BE2C (cell line): Measurements from ENCODE around the gene POLR1A.

Experiments used
- DNase-seq: peaks from one replicate; pipeline ENCODE4 v3.0.0-alpha.2; 2020
- H3K27me3 ChIP-seq: fragments of 250-450 bp; sonication (Bioruptor Pico); 2 replicates; pipeline ENCODE4 v1.5.1; 2020; ENCODE audit warnings: mild to moderate bottlenecking
- H3K36me3 ChIP-seq: fragments of 250-450 bp; sonication (Bioruptor Pico); 2 replicates; pipeline ENCODE4 v1.5.1; 2020; ENCODE audit warnings: mild to moderate bottlenecking
- H3K4me1 ChIP-seq: fragments of 250-450 bp; sonication (Bioruptor Pico); 2 replicates; pipeline ENCODE4 v1.5.1; 2020
- H3K4me3 ChIP-seq: 2 replicates; pipeline ENCODE4 v1.5.1; 2011; ENCODE audit warnings: low read depth, low read length
- H3K9me3 ChIP-seq: fragments of 250-450 bp; sonication (Bioruptor Pico); 2 replicates; pipeline ENCODE4 v1.5.1; 2020
- TF ChIP-seq, protein P1 (sequence below): IDR thresholded peaks from 2 replicates; pipeline ENCODE4 v1.5.1; 2012; ENCODE audit warnings: mild to moderate bottlenecking, low read depth, low read length

The POLR1A gene

DNA sequence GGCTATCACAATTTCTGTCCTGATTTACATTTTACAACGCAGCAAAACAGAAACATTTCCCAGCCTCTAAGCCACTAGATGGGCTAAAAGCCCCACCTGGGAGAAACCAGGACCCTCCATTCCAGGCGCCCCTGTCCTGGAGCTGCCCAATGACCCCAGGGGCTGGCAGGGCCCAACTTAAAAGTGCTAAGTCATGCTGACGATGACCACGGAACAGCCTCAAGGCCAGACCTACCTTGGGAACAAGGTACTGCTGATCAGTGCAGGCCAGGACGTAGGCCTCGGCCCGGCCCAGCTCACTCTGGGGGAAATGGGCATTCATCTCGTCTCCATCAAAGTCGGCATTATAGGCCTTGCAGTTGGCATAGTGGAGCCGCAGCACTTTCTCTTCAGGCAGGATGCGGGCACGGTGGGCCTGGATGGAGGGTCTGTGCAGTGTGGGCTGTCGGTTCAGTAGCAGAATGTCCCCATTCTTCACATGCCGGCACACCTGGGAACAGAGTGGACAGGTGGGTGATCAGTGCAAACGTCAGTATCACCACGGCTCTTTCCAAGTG, 35.8 kb downstream of the POLR1A start:
- Histone ChIP-seq H3K27me3 (no peaks in the 10 kb centered on the region), H3K9me3 (no peaks in the 10 kb centered on the region), H3K4me1 (no peaks in the 10 kb centered on the region), H3K4me3 (no peak overlapping the region), H3K36me3 (peaks cover 42% of the 10 kb centered on the region)
- TF ChIP-seq, protein P1, sequence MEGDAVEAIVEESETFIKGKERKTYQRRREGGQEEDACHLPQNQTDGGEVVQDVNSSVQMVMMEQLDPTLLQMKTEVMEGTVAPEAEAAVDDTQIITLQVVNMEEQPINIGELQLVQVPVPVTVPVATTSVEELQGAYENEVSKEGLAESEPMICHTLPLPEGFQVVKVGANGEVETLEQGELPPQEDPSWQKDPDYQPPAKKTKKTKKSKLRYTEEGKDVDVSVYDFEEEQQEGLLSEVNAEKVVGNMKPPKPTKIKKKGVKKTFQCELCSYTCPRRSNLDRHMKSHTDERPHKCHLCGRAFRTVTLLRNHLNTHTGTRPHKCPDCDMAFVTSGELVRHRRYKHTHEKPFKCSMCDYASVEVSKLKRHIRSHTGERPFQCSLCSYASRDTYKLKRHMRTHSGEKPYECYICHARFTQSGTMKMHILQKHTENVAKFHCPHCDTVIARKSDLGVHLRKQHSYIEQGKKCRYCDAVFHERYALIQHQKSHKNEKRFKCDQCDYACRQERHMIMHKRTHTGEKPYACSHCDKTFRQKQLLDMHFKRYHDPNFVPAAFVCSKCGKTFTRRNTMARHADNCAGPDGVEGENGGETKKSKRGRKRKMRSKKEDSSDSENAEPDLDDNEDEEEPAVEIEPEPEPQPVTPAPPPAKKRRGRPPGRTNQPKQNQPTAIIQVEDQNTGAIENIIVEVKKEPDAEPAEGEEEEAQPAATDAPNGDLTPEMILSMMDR = no peak
- DNase-seq = no peak

DNA sequence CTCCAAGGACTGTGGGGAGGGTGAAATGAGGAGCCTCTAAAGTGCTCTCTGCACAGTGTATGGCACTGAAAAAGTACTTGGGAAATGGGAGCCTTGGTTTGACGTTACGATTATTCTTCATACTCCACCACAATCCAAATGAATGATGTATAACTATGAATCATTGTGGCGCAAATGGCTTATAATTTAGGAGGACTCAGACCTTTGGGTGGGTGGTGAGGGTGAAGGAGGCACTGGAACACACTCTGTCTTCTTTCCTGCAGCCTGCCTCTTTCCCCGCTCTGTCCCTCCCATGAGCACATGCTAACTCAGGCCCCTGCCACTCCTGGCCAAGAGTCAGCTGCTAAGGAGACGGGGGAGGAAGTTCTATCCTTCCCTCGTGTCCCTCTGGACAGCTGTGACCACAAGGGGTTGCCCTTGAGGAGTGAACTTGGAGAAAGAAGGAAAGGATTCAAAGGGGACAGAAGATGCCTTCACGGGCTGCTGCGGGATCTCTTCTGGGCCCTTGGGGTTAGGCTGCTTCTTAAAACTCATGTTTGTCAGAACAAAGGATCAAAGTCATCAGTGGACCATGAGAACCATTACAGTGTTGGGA, 36.5 kb downstream of the POLR1A start:
- TF ChIP-seq, protein P1 = no peak
- peaks cover 47% of the 10 kb centered on the region for H3K36me3 ChIP-seq

DNA sequence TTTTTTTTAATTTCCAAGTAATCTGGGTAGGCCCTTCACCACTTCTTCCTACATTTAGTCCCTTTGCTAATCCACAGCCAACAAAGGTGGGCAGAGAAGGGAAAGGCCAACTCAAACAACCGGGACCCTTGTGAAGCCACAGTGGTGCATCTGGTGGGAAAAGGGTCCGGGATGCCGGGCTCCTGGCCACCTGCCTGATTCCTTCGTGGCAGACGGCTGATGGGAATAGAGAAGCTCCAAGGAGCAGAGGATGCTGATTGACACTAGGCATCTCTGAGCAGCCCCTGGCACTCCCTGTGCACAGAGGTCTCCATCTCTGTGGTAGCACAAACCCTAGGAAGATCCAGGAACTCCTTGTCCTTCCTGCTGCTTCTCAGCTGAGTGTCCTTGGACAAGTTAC, 37.0 kb downstream of the POLR1A start:
- H3K9me3 ChIP-seq = no peaks in the 10 kb centered on the region
- DNase-seq = no peak
- H3K36me3 ChIP-seq = peaks cover 47% of the 10 kb centered on the region
- H3K4me1 ChIP-seq = no peaks in the 10 kb centered on the region
- TF ChIP-seq, protein P1 = no peak
- H3K27me3 ChIP-seq = no peaks in the 10 kb centered on the region
- H3K4me3 ChIP-seq = no peak overlapping the region

More for the DNA sequence above, 36.5 kb downstream of the POLR1A start:
- no peak overlapping the region for H3K4me3 ChIP-seq
- no peaks in the 10 kb centered on the region for H3K27me3 ChIP-seq
- H3K4me1 ChIP-seq = no peaks in the 10 kb centered on the region
- no peaks in the 10 kb centered on the region for H3K9me3 ChIP-seq
- no peak for DNase-seq

DNA sequence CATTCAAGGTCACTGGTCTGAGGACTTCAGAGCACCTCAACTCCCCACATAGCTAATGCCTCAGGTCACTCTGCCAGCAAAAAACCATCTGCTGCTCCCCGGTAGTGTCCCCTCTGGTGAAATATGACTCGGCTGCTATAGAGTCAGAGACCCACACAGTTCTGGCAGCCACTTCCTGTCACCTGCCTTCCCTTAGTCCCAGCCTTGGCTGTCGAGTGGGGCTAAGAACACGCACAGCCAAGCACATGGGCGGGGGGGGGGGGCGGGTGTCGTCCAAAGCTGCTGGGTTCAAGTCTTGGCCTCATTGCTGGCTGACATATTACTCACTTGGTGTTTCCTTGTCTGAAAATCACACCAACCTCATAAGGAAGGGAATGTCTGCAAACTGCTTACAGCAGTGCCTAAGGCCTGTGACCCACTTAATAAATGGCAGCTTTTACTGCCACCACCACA, 37.5 kb downstream of the POLR1A start:
- no peak for DNase-seq
- H3K9me3 ChIP-seq = no peaks in the 10 kb centered on the region
- TF ChIP-seq, protein P1 = no peak
- no peaks in the 10 kb centered on the region for H3K27me3 ChIP-seq
- no peaks in the 10 kb centered on the region for H3K4me1 ChIP-seq
- peaks cover 50% of the 10 kb centered on the region for H3K36me3 ChIP-seq
- H3K4me3 ChIP-seq = no peak overlapping the region

DNA sequence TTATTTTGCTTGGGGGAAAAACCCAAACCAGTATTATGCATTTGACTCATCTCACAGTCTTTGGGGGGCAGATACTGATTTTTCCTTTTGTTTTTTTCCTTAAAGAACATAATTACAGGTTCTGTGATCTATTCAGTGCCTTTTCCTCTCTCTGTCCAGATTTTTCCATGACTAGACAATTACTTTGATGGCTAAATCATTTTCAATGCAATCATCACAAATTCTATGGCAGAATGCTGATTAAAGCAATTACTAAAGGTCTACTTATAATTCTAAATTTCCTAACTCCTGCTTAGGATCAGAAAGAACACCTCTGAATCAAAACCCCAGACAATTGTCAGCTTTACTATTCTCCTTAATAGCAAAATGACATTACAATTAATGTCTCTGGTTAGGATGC, 38.8 kb downstream of the POLR1A start:
- Histone ChIP-seq H3K36me3 (peaks cover 53% of the 10 kb centered on the region), H3K4me3 (no peak overlapping the region), H3K4me1 (no peaks in the 10 kb centered on the region), H3K27me3 (no peaks in the 10 kb centered on the region), H3K9me3 (no peaks in the 10 kb centered on the region)
- no peak for DNase-seq
- TF ChIP-seq, protein P1 = no peak

DNA sequence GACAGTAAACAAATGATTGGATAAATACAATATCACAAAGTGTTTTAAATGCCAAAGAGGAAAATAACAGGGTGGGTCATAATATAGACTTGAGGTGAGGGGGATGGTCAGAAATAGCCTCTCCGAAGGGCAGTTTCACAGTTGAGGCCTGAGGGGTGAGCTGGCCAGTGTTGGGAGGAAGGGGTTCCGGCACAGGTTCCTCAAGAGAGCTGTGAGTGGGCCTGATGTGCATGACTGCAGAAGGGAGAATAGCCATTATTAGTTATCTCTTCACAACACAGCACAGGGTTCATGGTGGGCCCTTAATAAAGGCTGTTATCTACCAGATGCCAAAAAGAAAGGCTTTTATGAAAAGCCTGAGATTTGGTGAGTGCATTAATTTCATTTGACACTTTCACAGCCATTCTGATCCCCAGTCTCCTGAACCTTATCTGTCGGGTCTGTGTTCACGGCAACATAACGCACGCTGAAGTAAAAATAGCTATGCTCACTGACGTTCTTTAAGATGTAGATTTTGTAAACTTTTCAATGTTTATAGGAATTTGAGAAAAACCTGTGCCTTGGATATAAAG, 39.6 kb downstream of the POLR1A start:
- Histone ChIP-seq H3K9me3 (no peaks in the 10 kb centered on the region), H3K27me3 (no peaks in the 10 kb centered on the region), H3K4me1 (no peaks in the 10 kb centered on the region), H3K4me3 (no peak overlapping the region), H3K36me3 (peaks cover 50% of the 10 kb centered on the region)
- no peak for DNase-seq
- TF ChIP-seq, protein P1 = no peak
